Activated T-helper 1 cell treated with anti-CD3 and anti-CD28 coated beads, Interleukin-12 subunit alpha, Interleukin-12 subunit beta, Interleukin-2, Interleukin-4 antibody, amounts not matched to agents 30 ng/mL and 10 ng/mL and 1 ng/mL, durations not matched to agents 14 hours and 24 hours and 36 hours (primary cell): Measurements from ENCODE around the gene LRRC71. TPM values are rescaled to one million over a fixed set of nuclear protein-coding genes. Genes with fewer than 3 reads are reported as not detected.

ENCODE experiments used
- DNase-seq: peaks from one replicate; pipeline ENCODE4 v3.0.0; 2021; ENCODE audit warnings: low spot score
- H3K27ac Mint-ChIP-seq: one replicate; pipeline ENCODE4 v1.8.0; 2021; ENCODE audit warnings: mild to moderate bottlenecking, mixed read lengths
- H3K27me3 Mint-ChIP-seq: one replicate; pipeline ENCODE4 v1.8.0; 2022; ENCODE audit warnings: mild to moderate bottlenecking, moderate library complexity, mixed read lengths; ENCODE audit not compliant: insufficient read depth
- H3K36me3 Mint-ChIP-seq: one replicate; pipeline ENCODE4 v1.8.0; 2021; ENCODE audit warnings: low read depth, mixed read lengths
- H3K4me1 Mint-ChIP-seq: one replicate; pipeline ENCODE4 v1.8.0; 2021; ENCODE audit warnings: low read depth, mixed read lengths
- H3K4me3 Mint-ChIP-seq: one replicate; pipeline ENCODE4 v1.8.0; 2021; ENCODE audit warnings: mild to moderate bottlenecking, moderate library complexity, mixed read lengths
- H3K9me3 Mint-ChIP-seq: one replicate; pipeline ENCODE4 v1.8.0; 2021; ENCODE audit warnings: mixed read lengths
- intact Hi-C: fragments of 100-400 bp; cut with micrococcal nuclease; formaldehyde crosslinking; loops from one replicate; pipeline ENCODE4 v1.15.1; 2024
- total RNA-seq: library from RNA; stranded (reverse); gene quantifications from 2 replicates; pipeline ENCODE4 v1.2.3, GENCODE V29; 2022

Gene LRRC71
- total RNA-seq, 1 donor from 2014 or later = not detected

GRCh38 chr1:156941675-156942074, 21.2 kb downstream of the LRRC71 start:
- Mint-ChIP-seq H3K4me3 (no peak overlapping the region), H3K36me3 (peaks cover 29% of the 10 kb centered on the region), H3K9me3 (no peaks in the 10 kb centered on the region), H3K27ac (no peak overlapping the region), H3K27me3 (no peaks in the 10 kb centered on the region), H3K4me1 (no peaks in the 10 kb centered on the region)
- intact Hi-C loops = no loop called here
- DNase-seq = no peak

- H3K27ac Mint-ChIP-seq = no peak overlapping the region
- H3K36me3 Mint-ChIP-seq = peaks cover 29% of the 10 kb centered on the region
- H3K9me3 Mint-ChIP-seq = no peaks in the 10 kb centered on the region
- H3K4me3 Mint-ChIP-seq = no peak overlapping the region
- H3K27me3 Mint-ChIP-seq = no peaks in the 10 kb centered on the region
- H3K4me1 Mint-ChIP-seq = no peaks in the 10 kb centered on the region
- intact Hi-C loops = no loop called here
- no peak for DNase-seq
These were observed 21.7 kb downstream of the LRRC71 start for GRCh38 chr1:156942176-156942575.

GRCh38 chr1:156942576-156942975, 22.1 kb downstream of the LRRC71 start:
- no peak for DNase-seq
- Mint-ChIP-seq H3K36me3 (peaks cover 29% of the 10 kb centered on the region), H3K27ac (no peak overlapping the region), H3K4me3 (no peak overlapping the region), H3K27me3 (no peaks in the 10 kb centered on the region), H3K4me1 (no peaks in the 10 kb centered on the region), H3K9me3 (no peaks in the 10 kb centered on the region)
- intact Hi-C loops = no loop called here

- Mint-ChIP-seq H3K27me3 (no peaks in the 10 kb centered on the region), H3K36me3 (peaks cover 27% of the 10 kb centered on the region), H3K4me1 (no peaks in the 10 kb centered on the region), H3K27ac (no peak overlapping the region), H3K9me3 (no peaks in the 10 kb centered on the region), H3K4me3 (no peak overlapping the region)
- no peak for DNase-seq
- intact Hi-C loops = no loop called here
These were observed 23.3 kb downstream of the LRRC71 start for GRCh38 chr1:156943756-156944155.

- Mint-ChIP-seq H3K4me1 (no peaks in the 10 kb centered on the region), H3K27ac (no peak overlapping the region), H3K4me3 (no peak overlapping the region), H3K9me3 (no peaks in the 10 kb centered on the region), H3K27me3 (no peaks in the 10 kb centered on the region), H3K36me3 (peaks cover 25% of the 10 kb centered on the region)
- intact Hi-C loops = no loop called here
- DNase-seq = no peak
These were observed 23.8 kb downstream of the LRRC71 start for GRCh38 chr1:156944268-156944667.

GRCh38 chr1:156944848-156945247, 24.4 kb downstream of the LRRC71 start:
- Mint-ChIP-seq H3K27ac (no peak overlapping the region), H3K4me1 (no peaks in the 10 kb centered on the region), H3K27me3 (no peaks in the 10 kb centered on the region), H3K36me3 (peaks cover 23% of the 10 kb centered on the region), H3K4me3 (no peak overlapping the region), H3K9me3 (no peaks in the 10 kb centered on the region)
- DNase-seq = no peak
- intact Hi-C loops = no loop called here

GRCh38 chr1:156945881-156946661, 25.6 kb downstream of the LRRC71 start:
- Mint-ChIP-seq H3K27me3 (no peaks in the 10 kb centered on the region), H3K9me3 (no peaks in the 10 kb centered on the region), H3K36me3 (peaks cover 30% of the 10 kb centered on the region), H3K27ac (no peak overlapping the region), H3K4me3 (no peak overlapping the region), H3K4me1 (no peaks in the 10 kb centered on the region)
- intact Hi-C loops = no loop called here
- no peak for DNase-seq

- Mint-ChIP-seq H3K27ac (no peak overlapping the region), H3K4me1 (no peaks in the 10 kb centered on the region), H3K4me3 (no peak overlapping the region), H3K9me3 (no peaks in the 10 kb centered on the region), H3K27me3 (no peaks in the 10 kb centered on the region), H3K36me3 (peaks cover 32% of the 10 kb centered on the region)
- intact Hi-C loops = no loop called here
- no peak for DNase-seq
These were observed 26.7 kb downstream of the LRRC71 start for GRCh38 chr1:156947127-156947526.

- no peak overlapping the region for H3K4me3 Mint-ChIP-seq
- no peak overlapping the region for H3K27ac Mint-ChIP-seq
- DNase-seq = no peak
- H3K36me3 Mint-ChIP-seq = peaks cover 28% of the 10 kb centered on the region
- intact Hi-C loops = no loop called here
- H3K9me3 Mint-ChIP-seq = no peaks in the 10 kb centered on the region
- H3K27me3 Mint-ChIP-seq = no peaks in the 10 kb centered on the region
- H3K4me1 Mint-ChIP-seq = no peaks in the 10 kb centered on the region
These were observed 27.5 kb downstream of the LRRC71 start for GRCh38 chr1:156947818-156948525.

- no peak for DNase-seq
- no peak overlapping the region for H3K4me3 Mint-ChIP-seq
- no peaks in the 10 kb centered on the region for H3K27me3 Mint-ChIP-seq
- H3K9me3 Mint-ChIP-seq = no peaks in the 10 kb centered on the region
- no peaks in the 10 kb centered on the region for H3K4me1 Mint-ChIP-seq
- H3K36me3 Mint-ChIP-seq = peaks cover 26% of the 10 kb centered on the region
- no peak overlapping the region for H3K27ac Mint-ChIP-seq
- intact Hi-C loops = no loop called here
These were observed 28.3 kb downstream of the LRRC71 start for GRCh38 chr1:156948708-156949107.

- H3K9me3 Mint-ChIP-seq = no peaks in the 10 kb centered on the region
- H3K27me3 Mint-ChIP-seq = no peaks in the 10 kb centered on the region
- no peak for DNase-seq
- H3K27ac Mint-ChIP-seq = no peak overlapping the region
- no peak overlapping the region for H3K4me3 Mint-ChIP-seq
- H3K4me1 Mint-ChIP-seq = no peaks in the 10 kb centered on the region
- intact Hi-C loops = no loop called here
- H3K36me3 Mint-ChIP-seq = peaks cover 27% of the 10 kb centered on the region
These were observed 28.7 kb downstream of the LRRC71 start for GRCh38 chr1:156949127-156949526.

- no peaks in the 10 kb centered on the region for H3K4me1 Mint-ChIP-seq
- intact Hi-C loops = no loop called here
- DNase-seq = no peak
- H3K27me3 Mint-ChIP-seq = peaks cover under 1% of the 10 kb centered on the region
- H3K27ac Mint-ChIP-seq = no peak overlapping the region
- no peaks in the 10 kb centered on the region for H3K9me3 Mint-ChIP-seq
- peaks cover 18% of the 10 kb centered on the region for H3K36me3 Mint-ChIP-seq
- no peak overlapping the region for H3K4me3 Mint-ChIP-seq
These were observed 30.9 kb downstream of the LRRC71 start for GRCh38 chr1:156951371-156951770.

GRCh38 chr1:156953571-156953970, 33.1 kb downstream of the LRRC71 start:
- Mint-ChIP-seq H3K27ac (no peak overlapping the region), H3K9me3 (no peaks in the 10 kb centered on the region), H3K4me3 (no peak overlapping the region), H3K36me3 (peaks cover 28% of the 10 kb centered on the region), H3K4me1 (peaks cover 14% of the 10 kb centered on the region), H3K27me3 (peaks cover 2% of the 10 kb centered on the region)
- intact Hi-C loops = no loop called here
- no peak for DNase-seq
